Ascending aorta (tissue), 2 donors: Measurements from ENCODE around the gene RPTOR. TPM values are rescaled to one million over a fixed set of nuclear protein-coding genes. Genes with fewer than 3 reads are reported as not detected.

ENCODE experiments used
- DNase-seq, 2 donors: peaks; one replicate each; pipeline ENCODE4 v3.0.0-alpha.2; 2019; ENCODE audit warnings: low spot score in 2 of 2
- H3K27ac ChIP-seq, 2 donors: fragments of 200-600 bp; sonication (generic); one replicate each; pipeline ENCODE4 v1.5.1; 2016 to 2017; ENCODE audit warnings: mild to moderate bottlenecking in 1 of 2
- H3K27me3 ChIP-seq: fragments of 200-600 bp; sonication (generic); one replicate; pipeline ENCODE4 v1.5.1; 2017
- H3K36me3 ChIP-seq, 2 donors: fragments of 200-600 bp; sonication (generic); one replicate each; pipeline ENCODE4 v1.5.1; 2016
- H3K4me1 ChIP-seq, 2 donors: fragments of 200-600 bp; sonication (generic); one replicate each; pipeline ENCODE4 v1.5.1; 2016 to 2017; ENCODE audit warnings: mild to moderate bottlenecking in 1 of 2
- H3K4me3 ChIP-seq, 2 donors: fragments of 200-600 bp; sonication (generic); one replicate each; pipeline ENCODE4 v1.5.1; 2016 to 2017; ENCODE audit warnings: mild to moderate bottlenecking in 1 of 2
- H3K9me3 ChIP-seq, 2 donors: fragments of 200-600 bp; sonication (generic); one replicate each; pipeline ENCODE4 v1.5.1; 2016
- CTCF ChIP-seq, 3 experiments: fragments of 200-600 bp in 2 of 3; fragments of 450-650 bp in 1 of 3; sonication (generic) in 2 of 3; IDR thresholded peaks; one replicate each; pipeline ENCODE4 v1.5.1; 2016 to 2019; ENCODE audit warnings: antibody characterized with exemption in 3 of 3, mild to moderate bottlenecking in 1 of 3, moderate library complexity in 1 of 3
- intact Hi-C: fragments of 100-400 bp; cut with DNase I; formaldehyde crosslinking; loops from one replicate; pipeline ENCODE4 v1.15.1; 2023
- total RNA-seq: library from RNA; depleted of rRNA; stranded (reverse); fragments of >200 nt; gene quantifications from one replicate; pipeline ENCODE4 v1.1.0, GENCODE V29; 2016

The RPTOR gene
- total RNA-seq, 1 donor from 2014 or later: 36.1 TPM

DNA sequence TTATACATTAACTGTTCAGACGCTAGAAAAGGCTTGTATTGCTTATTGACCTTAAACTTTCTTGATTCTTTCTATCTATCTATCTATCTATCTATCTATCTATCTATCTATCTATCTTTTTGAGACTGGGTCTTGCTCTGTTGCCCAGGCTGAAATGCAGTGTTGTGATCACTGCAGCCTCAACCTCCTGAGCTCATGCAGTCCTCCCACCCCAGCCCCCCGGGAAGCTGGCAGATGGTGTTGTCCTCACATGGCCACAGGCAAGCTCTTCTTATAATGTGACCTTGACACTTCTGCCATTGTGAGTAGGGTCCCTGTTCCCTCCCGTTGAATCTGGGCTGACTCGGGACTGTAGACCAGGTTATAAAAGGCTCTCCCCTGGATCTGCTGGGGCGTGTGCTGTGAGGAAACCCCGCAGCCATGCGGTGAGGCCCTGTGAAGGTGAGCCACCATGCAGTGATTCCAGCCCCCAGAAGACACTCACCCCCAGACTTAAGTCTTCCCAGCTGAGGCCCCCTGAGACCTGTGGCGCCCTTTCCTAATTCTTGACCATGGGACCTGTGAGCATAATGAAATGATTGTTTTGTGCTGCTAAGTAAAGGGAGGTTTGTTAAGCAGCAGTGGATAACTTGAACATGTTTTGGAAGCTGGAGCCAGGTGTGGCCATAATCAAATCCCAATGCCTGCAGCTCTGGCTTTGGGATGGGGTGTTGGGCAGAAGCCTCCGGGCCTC is 54.3 kb downstream of the RPTOR start:
- no peak for DNase-seq
- Histone ChIP-seq H3K4me1 (no peaks in the 10 kb centered on the region), H3K4me3 (no peak overlapping the region), H3K27me3 (no peaks in the 10 kb centered on the region), H3K27ac (no peak overlapping the region), H3K9me3 (no peaks in the 10 kb centered on the region), H3K36me3 (no peaks in the 10 kb centered on the region)
- intact Hi-C loops: no loop called here
- TF ChIP-seq CTCF (IDR thresholded peaks at IDR 0.05): no peak

GRCh38 chr17:80599546-80600305 is 55.1 kb downstream of the RPTOR start:
- no peak for DNase-seq

DNA sequence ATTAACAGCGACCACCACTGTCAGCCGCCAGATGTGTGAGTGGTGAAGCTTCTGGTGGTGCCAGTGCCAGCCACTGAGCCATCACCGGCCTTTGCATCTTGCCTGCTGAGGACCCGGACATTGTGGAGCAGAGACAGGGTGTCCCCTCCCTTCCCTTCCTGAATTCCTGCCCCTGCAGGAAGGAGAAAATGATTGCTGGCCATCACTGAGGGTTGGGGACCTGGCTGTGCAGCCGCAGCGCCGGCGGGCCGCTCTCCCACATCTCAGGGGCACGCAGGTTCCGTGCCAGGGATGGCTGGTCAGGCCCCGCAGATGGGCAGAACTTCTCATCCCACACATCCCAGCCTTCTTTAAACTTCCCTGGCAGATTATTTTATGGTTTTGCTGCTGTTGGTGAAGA is 56.5 kb downstream of the RPTOR start:
- H3K27me3 ChIP-seq: no peaks in the 10 kb centered on the region
- DNase-seq: no peak
- H3K4me1 ChIP-seq: no peaks in the 10 kb centered on the region
- no peak overlapping the region for H3K4me3 ChIP-seq
- intact Hi-C loops: no loop called here
- TF ChIP-seq CTCF (IDR thresholded peaks at IDR 0.05): no peak
- H3K36me3 ChIP-seq: no peaks in the 10 kb centered on the region
- H3K27ac ChIP-seq: no peak overlapping the region
- no peaks in the 10 kb centered on the region for H3K9me3 ChIP-seq

More at GRCh38 chr17:80599546-80600305, 55.1 kb downstream of the RPTOR start:
- H3K4me3 ChIP-seq: no peak overlapping the region
- H3K27me3 ChIP-seq: no peaks in the 10 kb centered on the region
- intact Hi-C loops: no loop called here
- TF ChIP-seq CTCF (IDR thresholded peaks at IDR 0.05): no peak
- H3K4me1 ChIP-seq: no peaks in the 10 kb centered on the region
- no peaks in the 10 kb centered on the region for H3K36me3 ChIP-seq
- H3K27ac ChIP-seq: no peak overlapping the region
- no peaks in the 10 kb centered on the region for H3K9me3 ChIP-seq

- no peak overlapping the region for H3K27ac ChIP-seq
- no peak overlapping the region for H3K4me3 ChIP-seq
- H3K27me3 ChIP-seq: no peaks in the 10 kb centered on the region
- H3K4me1 ChIP-seq: no peaks in the 10 kb centered on the region
- no peak for DNase-seq
- H3K9me3 ChIP-seq: no peaks in the 10 kb centered on the region
- no peak for TF ChIP-seq CTCF (IDR thresholded peaks at IDR 0.05)
- intact Hi-C loops: no loop called here
- no peaks in the 10 kb centered on the region for H3K36me3 ChIP-seq
Measured at GRCh38 chr17:80603396-80603795, 58.8 kb downstream of the RPTOR start.

GRCh38 chr17:80604009-80604669 is 59.5 kb downstream of the RPTOR start:
- Histone ChIP-seq H3K4me1 (no peaks in the 10 kb centered on the region), H3K27ac (no peak overlapping the region), H3K4me3 (no peak overlapping the region), H3K36me3 (no peaks in the 10 kb centered on the region), H3K27me3 (no peaks in the 10 kb centered on the region), H3K9me3 (no peaks in the 10 kb centered on the region)
- intact Hi-C loops: no loop called here
- TF ChIP-seq CTCF (IDR thresholded peaks at IDR 0.05): no peak
- DNase-seq: no peak
